GM10847 (cell line): ENCODE results near the gene TSPAN3.

Source experiments
- POLR2A ChIP-seq: IDR thresholded peaks from 2 replicates; pipeline ENCODE4 v1.6.1; 2011; ENCODE audit not compliant: insufficient read length; ENCODE audit errors: extremely low read depth

Gene TSPAN3

DNA sequence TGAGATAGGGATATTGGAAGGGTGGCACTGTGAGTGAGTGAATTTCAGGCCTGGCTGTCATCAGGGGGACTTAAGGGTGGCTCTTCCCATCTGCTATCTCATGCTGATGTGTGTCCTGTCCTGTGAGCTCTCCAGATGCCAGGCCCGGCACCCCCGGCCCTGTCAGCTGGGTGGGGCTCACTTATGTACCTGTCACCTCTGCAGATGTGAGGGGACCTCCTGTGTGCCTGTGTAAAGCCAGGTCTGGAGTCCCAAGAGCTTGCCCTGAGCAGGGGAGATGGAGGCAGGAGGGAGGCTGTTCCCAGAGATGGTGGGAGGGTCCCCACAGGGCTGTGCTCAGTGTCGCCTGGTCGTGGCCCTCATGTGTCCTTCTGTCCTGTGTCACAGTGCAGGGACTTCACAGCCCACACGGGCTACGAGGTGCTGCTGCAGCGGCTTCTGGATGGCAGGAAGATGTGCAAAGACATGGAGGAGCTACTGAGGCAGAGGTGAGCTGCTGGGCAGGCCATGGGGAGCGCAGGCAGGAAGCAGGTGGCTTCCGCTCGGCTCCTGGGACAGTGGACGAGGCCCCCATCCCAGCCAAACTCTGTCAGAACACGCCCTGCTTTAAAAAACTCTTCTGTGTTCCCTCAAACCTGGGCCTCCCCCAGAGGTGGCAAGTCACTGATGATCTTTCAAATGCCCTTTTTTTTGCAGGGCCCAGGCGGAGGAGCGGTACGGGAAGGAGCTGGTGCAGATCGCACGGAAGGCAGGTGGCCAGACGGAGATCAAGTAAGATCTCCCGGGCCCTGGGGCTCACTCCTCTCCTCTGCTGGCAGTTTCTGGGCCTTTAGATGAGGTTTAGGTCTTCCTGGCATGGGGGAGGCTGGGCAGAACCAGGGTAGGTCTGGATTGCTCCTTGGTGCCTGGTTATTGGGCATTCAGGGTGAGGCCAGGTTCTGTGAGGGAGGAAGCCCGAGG, 52.9 kb downstream of the TSPAN3 start:
- no peak for TF ChIP-seq POLR2A

DNA sequence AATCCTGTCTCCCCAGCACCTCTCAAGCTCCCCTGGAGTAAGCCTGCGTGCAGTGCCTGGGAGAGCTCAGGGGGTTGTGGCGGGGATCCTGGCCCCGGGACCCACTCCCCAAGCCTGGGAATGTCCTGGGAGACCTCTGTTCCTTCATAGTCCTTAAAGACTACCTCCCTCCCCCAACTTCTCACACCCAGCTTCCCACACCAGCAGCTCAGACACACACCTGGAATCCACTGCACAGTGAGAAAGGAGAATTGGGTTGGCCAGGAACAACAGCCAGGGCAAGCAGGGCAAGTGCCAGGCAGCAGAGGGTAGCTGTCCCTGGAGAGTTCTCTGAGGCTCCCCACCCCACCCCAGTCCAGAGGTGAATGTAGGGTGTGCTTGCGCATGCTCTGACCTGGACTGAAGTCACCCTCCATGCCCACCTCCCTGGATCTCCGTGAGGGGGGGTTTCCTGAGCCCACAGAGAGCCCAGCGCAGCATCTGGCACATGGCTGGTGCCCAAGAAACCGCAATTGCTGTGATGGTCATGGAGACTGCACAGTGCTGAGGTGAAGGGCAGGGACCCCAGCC, 53.7 kb downstream of the TSPAN3 start:
- no peak for TF ChIP-seq POLR2A

DNA sequence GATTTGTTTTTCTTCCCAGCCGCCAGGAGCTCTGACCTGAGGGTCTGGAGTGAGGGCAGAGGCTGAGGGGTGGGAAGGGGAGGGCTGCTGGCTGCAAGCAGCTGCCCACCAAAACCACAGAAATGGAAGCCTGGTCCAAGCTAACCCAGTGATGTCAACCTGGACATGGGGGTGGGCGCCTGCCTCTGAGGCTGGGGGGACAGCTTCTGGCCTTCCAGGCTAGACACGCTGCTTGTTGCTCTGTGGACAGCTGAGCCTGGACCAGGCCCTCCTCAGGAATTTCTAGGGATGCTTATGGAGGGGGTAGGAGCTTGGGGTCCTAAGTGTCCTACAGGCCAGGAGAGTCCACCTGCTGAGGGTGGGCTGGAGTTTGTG, 54.6 kb downstream of the TSPAN3 start:
- no peak for TF ChIP-seq POLR2A

DNA sequence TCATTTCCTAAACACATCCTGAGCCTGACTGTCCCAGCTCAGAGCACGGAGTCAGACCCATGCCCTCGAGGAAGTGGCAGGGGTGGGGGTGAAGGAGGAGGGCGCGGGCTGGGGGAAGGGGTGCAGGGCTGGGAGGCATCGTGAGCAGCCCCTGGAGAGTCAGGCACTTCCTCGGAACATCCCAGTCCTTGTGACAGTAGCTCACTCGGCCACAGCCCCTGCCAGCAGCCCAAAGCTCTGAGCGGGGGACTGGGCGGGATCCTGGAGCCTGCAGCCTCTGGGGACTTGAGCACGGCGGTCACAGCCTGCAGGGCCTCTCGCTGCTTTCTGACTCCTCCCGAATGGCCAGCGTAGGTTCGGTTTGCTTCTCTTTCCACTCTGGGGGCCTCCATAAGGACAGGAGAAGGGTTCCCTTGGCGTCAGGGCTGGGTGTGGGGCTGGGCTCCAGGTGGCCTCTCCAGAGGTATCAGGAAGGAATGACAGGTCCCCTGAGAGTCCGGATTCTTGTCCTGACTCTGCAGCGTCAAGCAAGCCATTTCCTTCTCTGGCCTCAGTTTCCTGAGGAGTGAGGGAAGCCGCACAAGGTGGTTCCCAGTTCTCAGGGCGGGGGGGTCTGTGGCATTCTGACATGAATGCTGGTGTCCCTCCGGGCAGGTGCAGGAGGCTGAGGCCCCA, 55.1 kb downstream of the TSPAN3 start:
- no peak for TF ChIP-seq POLR2A

DNA sequence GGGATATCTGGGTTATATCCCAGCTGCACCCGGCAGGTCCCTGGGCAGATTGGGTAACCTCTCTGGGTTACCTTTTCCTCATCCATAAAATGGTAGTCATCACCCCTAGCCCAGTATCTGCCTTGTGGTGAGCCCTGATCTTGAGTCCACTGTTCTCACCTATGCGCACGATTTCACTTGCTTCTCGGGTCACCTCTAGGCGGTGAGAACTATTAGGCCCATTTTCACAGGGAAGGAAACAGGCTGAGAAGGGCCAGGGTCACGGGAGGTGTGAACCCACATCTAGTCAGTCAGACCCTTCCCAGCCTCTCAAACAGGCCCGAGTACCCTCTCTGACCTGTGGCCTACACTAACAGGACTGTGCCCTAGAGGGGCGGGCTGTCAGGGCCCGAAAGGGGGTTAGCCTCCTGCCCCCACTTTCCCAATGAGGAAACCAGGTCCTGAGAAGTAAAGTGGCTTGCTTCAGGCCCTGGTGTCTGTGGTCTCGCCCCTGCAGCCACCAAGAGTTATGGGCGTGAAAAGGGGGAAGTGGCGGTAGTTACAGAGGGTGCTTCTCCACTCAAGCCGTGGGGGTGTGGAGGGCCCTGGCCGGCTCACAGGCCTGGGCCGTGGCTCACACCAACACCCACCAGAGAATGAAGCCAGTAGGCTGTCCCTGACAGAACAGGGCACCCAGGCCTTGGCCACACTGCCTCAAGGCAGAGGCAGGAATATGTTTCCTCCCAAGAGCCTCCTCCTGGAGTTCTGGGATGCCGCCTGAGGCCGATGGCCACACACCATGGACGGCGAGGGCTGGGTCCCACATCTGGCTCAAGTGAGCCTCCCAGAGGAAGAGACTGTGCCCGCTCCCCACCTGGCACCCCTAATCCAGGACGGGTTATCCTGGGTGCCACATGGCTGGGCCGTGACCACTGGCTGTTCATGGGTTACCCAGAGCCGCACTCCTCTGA, 56.5 kb downstream of the TSPAN3 start:
- TF ChIP-seq POLR2A: no peak

DNA sequence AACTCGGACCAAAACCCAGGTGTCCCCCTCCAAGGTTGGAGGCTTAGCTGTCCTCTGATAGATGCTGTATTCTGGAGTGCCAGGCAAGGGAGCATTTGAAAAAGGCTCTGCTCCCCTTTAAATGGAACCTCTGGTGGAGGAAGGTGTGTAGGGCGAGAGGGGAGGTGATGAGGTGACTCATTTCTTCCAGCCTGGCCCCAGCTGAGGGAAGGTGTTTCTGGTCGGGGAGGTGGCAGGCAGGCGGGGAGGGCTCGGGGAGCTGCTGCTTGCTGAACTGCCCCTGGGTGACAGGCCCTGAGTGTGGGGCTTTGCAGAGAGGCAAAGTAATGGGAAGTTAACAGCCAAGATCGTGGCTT, 57.2 kb downstream of the TSPAN3 start:
- TF ChIP-seq POLR2A: no peak

DNA sequence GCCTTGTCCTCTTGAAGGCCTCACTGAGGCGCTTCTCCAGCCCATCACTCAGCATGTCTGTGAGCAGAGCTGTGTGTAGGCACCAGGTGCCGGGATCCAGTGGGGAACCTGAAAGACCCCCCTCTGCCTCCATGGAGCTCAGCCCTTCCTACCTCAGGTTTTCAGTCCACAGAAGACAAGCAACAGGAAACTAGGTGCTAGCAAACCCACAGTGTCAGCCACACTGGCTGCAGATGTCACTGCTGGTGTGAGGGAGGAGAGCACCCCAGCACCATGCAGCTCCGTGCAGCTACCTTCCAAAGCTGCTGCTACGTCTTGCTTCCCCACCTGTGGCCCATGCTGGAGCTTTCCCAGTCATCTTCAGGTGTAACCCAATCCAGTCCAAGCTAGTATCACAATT, 58.0 kb downstream of the TSPAN3 start:
- TF ChIP-seq POLR2A: no peak

DNA sequence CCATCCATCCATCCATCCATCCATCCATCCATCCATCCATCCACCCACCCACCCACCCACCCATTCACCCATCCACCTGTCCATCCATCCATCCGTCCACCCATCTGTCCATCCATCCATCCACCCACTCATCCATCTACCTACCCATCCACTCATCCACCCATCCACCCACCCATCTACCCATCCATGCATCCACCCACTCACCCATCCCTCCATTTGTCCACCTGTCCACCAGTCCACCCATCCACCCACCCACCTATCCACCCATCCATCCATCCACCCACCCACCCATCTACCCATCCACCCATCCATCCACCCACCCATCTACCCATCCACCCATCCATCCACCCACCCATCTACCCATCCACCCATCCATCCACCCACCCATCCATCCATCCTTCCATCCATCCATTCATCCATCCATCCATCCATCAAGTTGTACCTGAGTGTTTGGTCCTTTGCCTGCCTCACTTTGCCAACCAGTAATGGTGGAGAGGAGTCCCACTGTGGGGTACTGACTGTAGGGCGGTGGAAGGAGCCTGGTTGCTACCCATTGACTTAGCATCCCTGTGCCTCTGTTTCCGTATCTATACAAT, 58.7 kb downstream of the TSPAN3 start:
- TF ChIP-seq POLR2A: no peak

DNA sequence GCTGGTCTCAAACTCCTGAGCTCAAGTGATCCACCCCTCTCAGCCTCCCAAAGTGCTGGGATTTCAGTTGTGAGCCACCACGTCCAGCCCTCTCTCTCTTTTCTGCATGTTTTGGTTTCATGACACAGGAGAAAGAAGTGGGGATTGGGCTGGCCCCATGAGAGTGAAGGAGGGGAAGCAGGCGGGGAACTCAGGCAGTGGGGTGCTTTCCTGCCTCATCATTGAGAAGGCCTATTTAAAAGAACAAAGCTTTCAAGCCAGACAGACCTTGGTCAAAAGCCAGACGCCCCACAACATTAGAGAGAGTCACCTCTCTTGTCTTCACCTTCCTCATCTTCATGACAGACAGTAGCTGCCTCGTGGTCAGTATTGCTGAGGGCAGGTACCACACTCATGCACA, 60.1 kb downstream of the TSPAN3 start:
- TF ChIP-seq POLR2A: no peak

DNA sequence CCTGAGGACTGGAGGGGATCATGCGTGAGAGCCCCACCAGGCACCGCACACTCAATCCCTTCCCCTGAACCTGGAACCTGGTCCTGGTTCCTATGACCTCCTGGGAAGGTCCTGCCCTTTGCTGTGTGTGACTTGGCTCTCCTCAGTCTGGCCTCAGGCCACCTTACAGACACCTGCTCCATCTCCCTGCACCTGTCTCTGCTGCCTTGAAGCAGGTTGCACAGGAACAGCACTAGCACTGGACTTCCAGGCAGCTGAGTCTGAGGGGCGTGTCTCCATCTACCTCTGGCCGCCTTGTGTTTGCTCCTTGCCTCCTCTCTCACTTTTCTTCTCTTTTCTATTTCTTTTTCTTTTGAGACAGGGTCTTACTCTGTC, 60.6 kb downstream of the TSPAN3 start:
- TF ChIP-seq POLR2A: no peak

DNA sequence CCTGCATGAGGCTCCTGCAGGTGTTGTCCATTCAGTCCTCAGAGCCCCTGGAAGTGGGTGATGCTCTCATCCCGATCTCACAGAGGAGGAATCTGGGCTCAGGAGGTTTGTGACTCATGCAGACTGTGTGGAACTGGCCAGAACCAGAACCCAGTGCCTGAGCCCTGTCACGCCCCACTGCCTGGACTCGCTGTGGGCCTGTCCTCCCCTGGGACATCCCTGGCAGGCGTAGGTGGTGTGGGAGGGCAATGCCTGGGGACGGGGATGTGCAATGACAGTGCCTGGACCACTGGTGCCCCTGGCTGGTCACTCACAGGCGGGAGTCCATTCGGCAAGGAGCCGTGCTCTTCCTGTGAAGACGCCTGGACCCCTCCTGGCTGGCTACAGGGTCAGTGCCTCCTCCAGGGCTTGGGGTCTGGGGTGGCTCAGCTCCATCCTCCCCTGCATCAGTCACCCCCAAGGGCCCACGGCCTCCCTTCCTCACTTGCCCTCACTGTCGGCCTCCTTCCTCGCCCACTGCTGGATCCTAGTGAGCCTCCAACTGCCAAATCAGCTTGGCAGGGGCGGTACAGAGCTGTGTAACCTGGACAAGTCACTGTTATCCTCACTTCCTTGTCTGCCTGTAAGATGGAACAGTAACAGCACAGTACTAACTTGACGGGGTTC, 61.1 kb downstream of the TSPAN3 start:
- no peak for TF ChIP-seq POLR2A

DNA sequence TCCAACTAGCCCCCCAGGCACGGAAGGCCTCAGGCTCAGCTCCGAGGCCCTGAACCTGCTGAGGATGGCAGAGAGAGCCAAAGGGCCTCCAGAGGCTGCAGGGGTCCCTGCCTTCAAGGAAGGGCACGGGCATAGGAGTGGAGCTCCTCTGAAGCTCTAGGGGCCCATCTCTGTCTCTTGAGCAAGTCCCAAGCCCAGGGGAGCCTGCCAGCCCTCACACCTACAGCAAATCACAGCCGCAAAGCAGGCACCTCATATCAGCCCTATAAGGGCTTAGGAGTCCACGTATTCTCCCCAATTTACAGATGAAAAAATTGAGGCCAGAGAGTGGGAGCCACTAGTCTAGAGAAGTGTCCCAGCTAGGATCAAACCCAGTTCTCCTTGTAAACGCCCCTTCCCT, 61.7 kb downstream of the TSPAN3 start:
- no peak for TF ChIP-seq POLR2A

DNA sequence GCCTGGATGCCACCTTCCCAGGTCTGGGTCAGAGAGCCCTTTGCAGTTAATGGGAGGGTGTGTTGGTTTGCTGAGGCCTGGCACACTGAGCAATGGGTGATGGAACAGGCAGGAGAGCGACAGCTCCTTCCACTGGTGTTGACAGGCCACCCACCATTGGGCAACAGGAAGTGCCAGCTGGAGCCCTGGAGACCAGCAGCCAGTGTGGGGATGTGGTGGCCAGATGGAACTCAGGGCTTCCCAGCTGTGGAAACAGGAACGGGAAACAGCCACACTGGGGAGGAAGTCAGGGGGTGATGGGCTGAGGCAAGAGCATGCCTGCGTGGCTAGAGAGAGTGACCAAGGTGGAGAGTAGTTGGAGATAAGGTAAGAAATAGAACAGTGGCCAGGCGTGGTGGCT, 66.7 kb downstream of the TSPAN3 start:
- no peak for TF ChIP-seq POLR2A
